Caco-2 (cell line): ENCODE results near the gene ATPAF2. TPM values are rescaled to one million over a fixed set of nuclear protein-coding genes. Genes with fewer than 3 reads are reported as not detected.

Source experiments
- BruUV-seq: library from RNA; stranded (reverse); fragments of 400-500 nt; replicated peaks from 2 replicates; lab custom pipeline; 2021; lab: Mats Ljungman, UMichigan
- CTCF ChIA-PET: fragments of 300-600 bp; sonication (Branson Sonifier 250); formaldehyde crosslinking; loops from one replicate; lab custom pipeline; 2022; ENCODE audit warnings: antibody characterized with exemption; lab: Charles Lee
- POLR2A ChIA-PET: fragments of 300-600 bp; sonication (Branson Sonifier 250); formaldehyde crosslinking; loops from one replicate; lab custom pipeline; 2022; ENCODE audit warnings: antibody characterized with exemption; lab: Charles Lee
- DNase-seq, 2 experiments: peaks; one replicate each; pipeline versions ENCODE4 v3.0.0 to v3.0.0-alpha.2; 2020 to 2022
- H3K27me3 ChIP-seq: replicated peaks from 2 replicates; pipeline ENCODE4 v1.6.0; 2011; ENCODE audit warnings: low read length; ENCODE audit not compliant: control insufficient read depth, insufficient read depth
- H3K36me3 ChIP-seq: 2 replicates; pipeline ENCODE4 v1.5.1; 2011; ENCODE audit warnings: low read length; ENCODE audit not compliant: control insufficient read depth, insufficient read depth
- H3K4me1 ChIP-seq: fragments of 250-450 bp; sonication (Bioruptor Pico); 2 replicates; pipeline ENCODE4 v1.5.1; 2020; ENCODE audit warnings: mild to moderate bottlenecking
- H3K4me3 ChIP-seq: 2 replicates; pipeline ENCODE4 v1.5.1; 2011; ENCODE audit warnings: low read depth, mild to moderate bottlenecking, control low read depth, low read length
- H3K9me3 ChIP-seq: fragments of 250-450 bp; sonication (Bioruptor Pico); 2 replicates; pipeline ENCODE4 v1.5.1; 2020; ENCODE audit warnings: mild to moderate bottlenecking, moderate library complexity
- H3K27ac Mint-ChIP-seq: one replicate; pipeline ENCODE4 v1.8.0; 2022; ENCODE audit warnings: mixed read lengths; ENCODE audit not compliant: unreplicated experiment
- H3K27me3 Mint-ChIP-seq: one replicate; pipeline ENCODE4 v1.8.0; 2022; ENCODE audit warnings: mixed read lengths; ENCODE audit not compliant: insufficient read depth, unreplicated experiment
- H3K36me3 Mint-ChIP-seq: one replicate; pipeline ENCODE4 v1.8.0; 2022; ENCODE audit warnings: mild to moderate bottlenecking, mixed read lengths; ENCODE audit not compliant: insufficient read depth, unreplicated experiment
- H3K4me1 Mint-ChIP-seq: one replicate; pipeline ENCODE4 v1.8.0; 2022; ENCODE audit warnings: low read depth, mixed read lengths; ENCODE audit not compliant: unreplicated experiment
- H3K4me3 Mint-ChIP-seq: one replicate; pipeline ENCODE4 v1.8.0; 2022; ENCODE audit warnings: mild to moderate bottlenecking, moderate library complexity, mixed read lengths; ENCODE audit not compliant: unreplicated experiment
- H3K9me3 Mint-ChIP-seq: one replicate; pipeline ENCODE4 v1.8.0; 2022; ENCODE audit warnings: mixed read lengths; ENCODE audit not compliant: unreplicated experiment
- CTCF ChIP-seq, 2 experiments: fragments of 200-600 bp in 1 of 2; IDR thresholded peaks; 1 replicate in 1 of 2; 2 replicates in 1 of 2; pipeline versions ENCODE4 v1.5.1 to v1.8.0; 2011 to 2022; ENCODE audit warnings: antibody characterized with exemption in 1 of 2, control low read depth in 1 of 2, inconsistent platforms in 1 of 2, low read depth in 1 of 2, low read length in 1 of 2, mild to moderate bottlenecking in 1 of 2, moderate library complexity in 1 of 2; ENCODE audit not compliant: insufficient read depth in 1 of 2, severe bottlenecking in 1 of 2, unreplicated experiment in 1 of 2
- intact Hi-C: fragments of 100-400 bp; cut with micrococcal nuclease; formaldehyde crosslinking; loops from one replicate; pipeline ENCODE4 v1.10.0; 2022; ENCODE audit not compliant: unreplicated experiment
- total RNA-seq: library from RNA; stranded (reverse); gene quantifications from 2 replicates; pipeline ENCODE4 v1.2.3, GENCODE V29; 2022

Gene ATPAF2
- total RNA-seq, 1 experiment from 2014 or later: 37.9 TPM

- ChIA-PET CTCF (interaction anchor here (0.7 to 1.3 kb wide), 3 partner anchors 15 to 99 kb away, joined by 3 read pairs; no protein-coding TSS in a partner anchor), POLR2A (no interaction called here)
- H3K36me3 Mint-ChIP-seq: peaks cover 18% of the 10 kb centered on the region
- TF ChIP-seq CTCF (IDR thresholded peaks at IDR 0.05; ENCODE audit: insufficient read depth in 1 of 2, low read depth in 1 of 2, low read length in 1 of 2, severe bottlenecking in 1 of 2, unreplicated experiment in 1 of 2): no peak
- Histone ChIP-seq H3K4me1 (0 out of 2 replicates have a peak, but pooled peaks cover 3% of the 10 kb centered on the region), H3K9me3 (no peaks in the 10 kb centered on the region), H3K27me3 (no peaks in the 10 kb centered on the region), H3K36me3 (no peaks in the 10 kb centered on the region; the same call in 1 of the 2 replicates), H3K4me3 (no peak overlapping the region)
- BruUV-seq: no TSS peak
- intact Hi-C loops: no loop called here
- H3K27me3 Mint-ChIP-seq: no peaks in the 10 kb centered on the region
- no peaks in the 10 kb centered on the region for H3K9me3 Mint-ChIP-seq
- H3K27ac Mint-ChIP-seq: peak overlapping the region; percentile 55
- DNase-seq: no peak
- H3K4me1 Mint-ChIP-seq: peaks cover 7% of the 10 kb centered on the region
- H3K4me3 Mint-ChIP-seq: no peak overlapping the region
Measured at GRCh38 chr17:18018411-18018921, 20.5 kb downstream of the ATPAF2 start.

GRCh38 chr17:18017958-18018357, 21.0 kb downstream of the ATPAF2 start:
- H3K9me3 Mint-ChIP-seq: no peaks in the 10 kb centered on the region
- no peak for DNase-seq
- no peak overlapping the region for H3K4me3 Mint-ChIP-seq
- intact Hi-C loops: no loop called here
- peaks cover 7% of the 10 kb centered on the region for H3K4me1 Mint-ChIP-seq
- Histone ChIP-seq H3K27me3 (no peaks in the 10 kb centered on the region), H3K4me3 (no peak overlapping the region), H3K4me1 (0 out of 2 replicates have a peak, but pooled peaks cover 3% of the 10 kb centered on the region), H3K36me3 (no peaks in the 10 kb centered on the region; the same call in 1 of the 2 replicates), H3K9me3 (no peaks in the 10 kb centered on the region)
- no TSS peak for BruUV-seq
- H3K27me3 Mint-ChIP-seq: no peaks in the 10 kb centered on the region
- ChIA-PET POLR2A (no interaction called here), CTCF (interaction anchor here (0.7 to 1.3 kb wide), 2 partner anchors 15 to 99 kb away, joined by 3 read pairs; no protein-coding TSS in a partner anchor)
- H3K27ac Mint-ChIP-seq: peak overlapping the region; percentile 55
- H3K36me3 Mint-ChIP-seq: peaks cover 18% of the 10 kb centered on the region
- TF ChIP-seq CTCF (IDR thresholded peaks at IDR 0.05; ENCODE audit: insufficient read depth in 1 of 2, low read depth in 1 of 2, low read length in 1 of 2, severe bottlenecking in 1 of 2, unreplicated experiment in 1 of 2): no peak

GRCh38 chr17:18016426-18016825, 22.5 kb downstream of the ATPAF2 start:
- no peaks in the 10 kb centered on the region for H3K9me3 Mint-ChIP-seq
- no TSS peak for BruUV-seq

More at GRCh38 chr17:18016426-18016825, 22.5 kb downstream of the ATPAF2 start:
- no peak for DNase-seq
- H3K36me3 ChIP-seq: no peaks in the 10 kb centered on the region; the same call in 1 of the 2 replicates
- Mint-ChIP-seq H3K27ac (no peak overlapping the region), H3K4me3 (no peak overlapping the region), H3K36me3 (peaks cover 18% of the 10 kb centered on the region), H3K27me3 (no peaks in the 10 kb centered on the region), H3K4me1 (peaks cover 7% of the 10 kb centered on the region)
- intact Hi-C loops: no loop called here
- H3K9me3 ChIP-seq: no peaks in the 10 kb centered on the region
- no peaks in the 10 kb centered on the region for H3K27me3 ChIP-seq
- no peak for TF ChIP-seq CTCF (IDR thresholded peaks at IDR 0.05; ENCODE audit: insufficient read depth in 1 of 2, low read depth in 1 of 2, low read length in 1 of 2, severe bottlenecking in 1 of 2, unreplicated experiment in 1 of 2)
- ChIA-PET POLR2A (no interaction called here), CTCF (interaction anchor here (0.6 to 0.7 kb wide), 2 partner anchors 97 to 280 kb away, joined by 3 read pairs; no protein-coding TSS in a partner anchor)
- H3K4me3 ChIP-seq: no peak overlapping the region
- 0 out of 2 replicates have a peak, but pooled peaks cover 3% of the 10 kb centered on the region for H3K4me1 ChIP-seq
